ENCODE data around the gene CREB3L1. TPM values are rescaled to one million over a fixed set of nuclear protein-coding genes. Genes with fewer than 3 reads are reported as not detected.

The CREB3L1 gene
- polyA plus RNA-seq, 1 donor, result 40.8 TPM

DNA sequence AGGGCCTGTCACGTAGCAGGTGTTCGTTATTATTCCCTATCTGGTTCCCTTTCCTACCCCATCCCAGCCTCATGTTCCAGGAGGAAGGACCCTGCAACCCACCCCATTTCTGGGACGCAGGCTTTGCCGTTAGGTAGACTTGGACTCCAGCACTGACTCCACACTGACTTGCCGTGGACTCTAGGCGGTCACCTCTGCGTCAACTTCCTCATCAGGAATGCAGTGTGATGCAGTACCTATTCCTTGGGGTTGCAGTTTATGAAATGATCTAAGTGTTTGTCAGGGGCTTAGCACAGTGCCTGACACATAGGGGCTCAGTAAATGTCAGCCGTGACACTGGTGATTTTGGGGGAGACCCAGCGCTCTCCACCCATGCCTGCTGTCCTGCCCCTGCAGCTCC lies 86.6 kb downstream of the CREB3L1 start:
- DNase-seq (ENCODE audit: low read depth), result no peak

DNA sequence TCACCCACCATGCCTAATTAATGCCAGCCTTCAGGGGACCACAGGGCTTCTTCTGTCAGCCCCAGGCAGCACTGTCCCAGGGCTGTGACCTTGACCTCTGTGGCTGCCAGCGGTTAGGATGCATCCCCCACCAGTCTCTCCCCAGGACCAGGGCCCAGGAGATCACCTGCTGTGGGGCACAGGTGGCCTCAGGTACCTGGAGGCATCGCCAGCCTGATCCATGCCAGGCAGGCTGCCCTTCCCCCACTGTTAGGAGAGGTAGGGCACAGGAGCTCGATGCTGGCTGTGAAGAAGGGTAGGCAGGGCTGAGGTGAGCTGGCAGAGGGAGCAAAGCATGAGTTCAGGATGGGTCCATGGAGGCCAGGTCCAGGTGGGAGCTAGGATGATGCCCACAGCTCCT lies 87.3 kb downstream of the CREB3L1 start:
- DNase-seq (ENCODE audit: low read depth), result no peak

DNA sequence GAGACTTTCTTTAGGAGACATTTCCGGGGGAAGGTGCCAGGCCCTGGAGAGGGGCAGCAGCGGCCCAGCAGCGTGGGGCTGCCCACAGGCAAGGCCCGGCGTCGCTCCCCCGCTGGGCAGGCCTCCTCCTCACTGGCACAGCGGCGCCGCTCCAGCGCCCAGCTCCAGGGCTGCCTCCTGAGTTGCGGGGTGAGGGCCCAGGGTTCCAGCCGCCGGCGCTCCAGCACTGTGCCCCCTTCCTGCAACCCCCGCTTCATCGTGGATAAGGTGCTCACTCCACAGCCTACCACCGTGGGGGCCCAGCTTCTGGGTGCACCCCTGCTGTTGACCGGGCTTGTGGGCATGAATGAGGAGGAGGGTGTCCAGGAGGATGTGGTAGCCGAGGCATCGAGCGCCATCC lies 88.8 kb downstream of the CREB3L1 start:
- DNase-seq (ENCODE audit: low read depth), result no peak

DNA sequence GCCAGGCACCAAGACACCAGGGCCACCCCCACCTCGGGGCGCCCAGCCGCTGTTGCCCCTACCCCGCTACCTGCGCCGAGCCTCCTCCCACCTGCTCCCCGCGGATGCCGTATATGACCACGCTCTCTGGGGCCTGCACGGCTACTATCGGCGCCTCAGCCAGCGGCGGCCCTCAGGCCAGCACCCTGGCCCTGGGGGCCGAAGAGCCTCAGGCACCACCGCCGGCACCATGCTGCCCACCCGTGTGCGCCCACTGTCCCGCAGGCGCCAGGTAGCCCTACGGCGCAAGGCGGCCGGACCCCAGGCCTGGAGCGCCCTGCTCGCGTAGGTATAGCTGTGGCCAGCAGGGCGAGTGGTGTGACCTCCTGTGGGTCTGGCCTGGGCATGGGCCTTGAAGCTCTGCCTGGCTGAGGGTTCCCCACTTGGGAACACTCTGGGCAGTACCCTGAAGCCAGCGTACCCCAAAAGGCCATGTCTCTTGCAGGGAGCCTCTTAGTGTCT lies 89.2 kb downstream of the CREB3L1 start:
- no peak for DNase-seq (ENCODE audit: low read depth)

DNA sequence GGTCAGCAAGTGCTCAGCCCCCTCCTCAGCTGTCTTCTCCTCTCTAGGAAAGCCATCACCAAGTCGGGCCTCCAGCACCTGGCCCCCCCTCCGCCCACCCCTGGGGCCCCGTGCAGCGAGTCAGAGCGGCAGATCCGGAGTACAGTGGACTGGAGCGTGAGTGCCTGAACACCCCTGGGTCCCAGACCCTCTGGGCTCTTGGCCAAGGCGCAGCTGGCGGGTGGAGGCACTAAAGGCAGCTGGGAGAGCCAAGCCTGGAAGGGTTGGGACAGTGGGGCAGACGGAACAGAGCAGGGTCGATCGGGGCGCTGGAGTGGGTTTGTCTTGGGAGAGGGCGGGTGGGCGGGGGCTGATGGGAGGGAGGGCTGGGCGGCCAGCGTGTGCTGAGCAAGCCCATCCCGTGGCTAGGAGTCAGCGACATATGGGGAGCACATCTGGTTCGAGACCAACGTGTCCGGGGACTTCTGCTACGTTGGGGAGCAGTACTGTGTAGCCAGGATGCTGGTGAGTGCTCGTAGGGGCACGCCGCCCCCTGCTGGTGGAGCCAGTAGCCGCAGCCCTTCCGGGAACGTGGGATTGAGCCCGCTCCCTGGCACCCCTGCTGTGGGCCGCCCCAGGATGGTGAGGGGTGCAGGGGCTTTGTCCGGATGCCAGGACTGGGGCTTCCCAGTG lies 89.9 kb downstream of the CREB3L1 start:
- DNase-seq (ENCODE audit: low read depth), result no peak

DNA sequence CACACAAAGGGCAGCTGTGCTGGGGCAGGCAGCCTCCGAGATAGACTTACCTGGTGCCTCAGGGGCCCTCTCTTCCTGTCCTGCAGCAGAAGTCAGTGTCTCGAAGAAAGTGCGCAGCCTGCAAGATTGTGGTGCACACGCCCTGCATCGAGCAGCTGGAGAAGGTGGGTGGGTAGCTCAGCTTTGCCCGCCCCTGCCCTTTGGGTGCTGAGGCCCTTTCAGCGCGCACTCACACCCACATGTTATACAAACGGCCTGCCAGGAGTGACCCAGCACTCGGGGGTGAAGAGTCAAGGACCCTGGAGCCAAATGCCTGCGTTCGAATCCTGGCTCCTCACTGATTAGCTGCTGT lies 90.4 kb downstream of the CREB3L1 start:
- DNase-seq (ENCODE audit: low read depth), result no peak

DNA sequence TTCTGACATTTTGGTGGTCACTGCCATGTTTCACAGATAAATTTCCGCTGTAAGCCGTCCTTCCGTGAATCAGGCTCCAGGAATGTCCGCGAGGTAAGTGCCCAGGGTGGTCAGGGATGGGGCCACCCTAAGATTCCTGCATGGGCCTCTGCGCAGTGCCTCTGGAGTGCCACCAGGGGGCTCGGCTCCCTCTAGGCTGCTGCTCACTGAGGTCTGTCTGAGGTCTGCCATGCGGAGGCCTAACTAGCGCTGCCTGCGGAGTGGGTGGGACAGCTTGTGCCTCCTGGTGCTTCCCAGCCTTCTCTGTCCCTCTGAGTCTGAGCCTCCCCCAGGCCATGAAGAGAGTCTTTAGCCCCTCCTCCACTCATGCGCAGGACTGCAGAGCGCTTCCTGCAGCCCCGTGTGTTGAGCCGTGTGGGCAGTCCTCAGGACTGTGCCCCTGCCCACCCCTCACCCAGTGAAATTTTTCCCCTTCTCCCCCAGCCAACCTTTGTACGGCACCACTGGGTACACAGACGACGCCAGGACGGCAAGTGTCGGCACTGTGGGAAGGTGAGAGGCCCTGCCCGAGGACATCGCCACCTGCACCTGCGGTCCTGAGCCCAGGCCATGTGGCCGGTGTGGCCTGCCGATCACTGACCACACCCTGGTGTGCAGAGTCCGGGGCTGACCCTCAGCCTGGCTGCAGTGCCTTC lies 92.1 kb downstream of the CREB3L1 start:
- no peak for DNase-seq (ENCODE audit: low read depth)

DNA sequence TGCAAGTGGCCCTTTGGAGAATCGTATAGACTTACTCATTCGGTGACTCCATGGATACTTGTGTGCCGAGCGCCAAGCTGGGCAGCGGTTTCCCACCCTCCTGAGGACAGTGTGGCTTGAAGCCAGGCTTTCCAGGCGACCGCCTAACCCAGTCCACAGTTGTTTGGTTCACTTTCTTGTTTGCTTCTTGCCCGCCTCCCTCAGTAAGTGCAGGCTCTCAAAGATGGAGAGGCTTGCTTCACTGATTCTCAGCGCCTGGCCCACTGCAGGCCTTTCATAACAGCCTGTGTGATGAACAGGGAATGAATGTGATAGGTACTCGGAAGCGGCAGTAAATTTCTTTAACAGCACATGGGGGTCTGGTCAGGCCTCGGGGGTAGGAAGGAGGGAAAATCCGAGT lies 92.8 kb downstream of the CREB3L1 start:
- DNase-seq (ENCODE audit: low read depth), result no peak

Other genes starting within 250 kb of the CREB3L1 start
- 35.7 TPM for gene PHF21A, start 156.2 kb upstream of the CREB3L1 start, polyA plus RNA-seq (ENCODE audit: insufficient read length)
- gene DGKZ, start 69.8 kb downstream of the CREB3L1 start, polyA plus RNA-seq (ENCODE audit: insufficient read length), result 77.8 TPM
- gene MDK, start 104.0 kb downstream of the CREB3L1 start, polyA plus RNA-seq (ENCODE audit: insufficient read length), result 141 TPM
- 0.09 TPM for gene CHRM4, start 114.1 kb downstream of the CREB3L1 start, polyA plus RNA-seq (ENCODE audit: insufficient read length)

All from forelimb muscle (tissue), 1 donor.